ENCODE data around the gene BLTP3B. TPM values are rescaled to one million over a fixed set of nuclear protein-coding genes. Genes with fewer than 3 reads are reported as not detected.

The BLTP3B gene
- total RNA-seq, 1 experiment from 2014 or later: 19.1 TPM

DNA sequence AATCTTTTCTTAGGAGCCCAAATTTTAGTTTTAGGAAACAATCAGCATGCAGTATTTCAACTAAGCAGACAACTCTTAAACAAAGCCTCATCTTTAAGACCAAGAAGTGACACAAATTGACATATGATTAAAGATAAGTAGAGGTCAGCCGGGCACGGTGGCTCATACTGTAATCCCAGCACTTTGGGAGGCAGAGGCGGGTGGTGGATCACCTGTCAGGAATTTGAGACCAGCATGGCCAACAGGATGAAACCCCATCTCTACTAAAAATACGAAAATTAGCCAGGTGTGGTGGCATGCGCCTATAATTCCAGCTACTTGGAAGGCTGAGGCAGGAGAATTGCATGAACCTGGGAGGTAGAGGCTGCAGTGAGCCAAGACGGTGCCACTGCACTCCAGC, 35.8 kb downstream of the BLTP3B start:
- CTCF ChIA-PET: no interaction called here
- H3K27me3 Mint-ChIP-seq (ENCODE audit: unreplicated experiment): no peaks in the 10 kb centered on the region
- H3K27ac Mint-ChIP-seq (ENCODE audit: unreplicated experiment): no peak overlapping the region
- TF ChIP-seq, protein P1, sequence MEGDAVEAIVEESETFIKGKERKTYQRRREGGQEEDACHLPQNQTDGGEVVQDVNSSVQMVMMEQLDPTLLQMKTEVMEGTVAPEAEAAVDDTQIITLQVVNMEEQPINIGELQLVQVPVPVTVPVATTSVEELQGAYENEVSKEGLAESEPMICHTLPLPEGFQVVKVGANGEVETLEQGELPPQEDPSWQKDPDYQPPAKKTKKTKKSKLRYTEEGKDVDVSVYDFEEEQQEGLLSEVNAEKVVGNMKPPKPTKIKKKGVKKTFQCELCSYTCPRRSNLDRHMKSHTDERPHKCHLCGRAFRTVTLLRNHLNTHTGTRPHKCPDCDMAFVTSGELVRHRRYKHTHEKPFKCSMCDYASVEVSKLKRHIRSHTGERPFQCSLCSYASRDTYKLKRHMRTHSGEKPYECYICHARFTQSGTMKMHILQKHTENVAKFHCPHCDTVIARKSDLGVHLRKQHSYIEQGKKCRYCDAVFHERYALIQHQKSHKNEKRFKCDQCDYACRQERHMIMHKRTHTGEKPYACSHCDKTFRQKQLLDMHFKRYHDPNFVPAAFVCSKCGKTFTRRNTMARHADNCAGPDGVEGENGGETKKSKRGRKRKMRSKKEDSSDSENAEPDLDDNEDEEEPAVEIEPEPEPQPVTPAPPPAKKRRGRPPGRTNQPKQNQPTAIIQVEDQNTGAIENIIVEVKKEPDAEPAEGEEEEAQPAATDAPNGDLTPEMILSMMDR (IDR thresholded peaks at IDR 0.05; ENCODE audit: unreplicated experiment): no peak
- H3K9me3 Mint-ChIP-seq (ENCODE audit: low read depth, unreplicated experiment): peaks cover 5% of the 10 kb centered on the region
- intact Hi-C loops (cut with micrococcal nuclease; ENCODE audit: unreplicated experiment): no loop called here
- no peaks in the 10 kb centered on the region for H3K36me3 Mint-ChIP-seq (ENCODE audit: insufficient read depth, unreplicated experiment)
- BruUV-seq (replicated peaks): no TSS peak
- DNase-seq: no peak
- H3K4me3 Mint-ChIP-seq (ENCODE audit: low read depth, unreplicated experiment): no peak overlapping the region
- no peaks in the 10 kb centered on the region for H3K4me1 Mint-ChIP-seq (ENCODE audit: low read depth, unreplicated experiment)

DNA sequence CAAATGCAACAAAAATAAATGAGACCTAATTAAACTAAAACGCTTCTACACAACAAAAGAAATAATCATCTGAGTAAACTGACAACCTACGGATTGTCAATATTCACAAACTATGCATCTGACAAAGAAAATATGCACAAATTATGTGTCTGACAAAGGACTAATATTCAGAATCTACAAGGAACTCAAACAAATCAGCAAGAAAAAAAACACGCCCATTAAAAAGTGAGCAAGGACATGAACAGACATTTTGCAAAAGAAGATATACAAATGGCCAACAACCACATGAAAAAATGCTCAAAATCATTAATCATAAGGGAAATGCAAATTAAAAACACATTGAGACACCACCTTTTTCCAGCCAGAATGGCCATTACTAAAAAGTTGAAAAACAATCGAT, 37.0 kb downstream of the BLTP3B start:
- intact Hi-C loops (cut with micrococcal nuclease; ENCODE audit: unreplicated experiment): no loop called here

DNA sequence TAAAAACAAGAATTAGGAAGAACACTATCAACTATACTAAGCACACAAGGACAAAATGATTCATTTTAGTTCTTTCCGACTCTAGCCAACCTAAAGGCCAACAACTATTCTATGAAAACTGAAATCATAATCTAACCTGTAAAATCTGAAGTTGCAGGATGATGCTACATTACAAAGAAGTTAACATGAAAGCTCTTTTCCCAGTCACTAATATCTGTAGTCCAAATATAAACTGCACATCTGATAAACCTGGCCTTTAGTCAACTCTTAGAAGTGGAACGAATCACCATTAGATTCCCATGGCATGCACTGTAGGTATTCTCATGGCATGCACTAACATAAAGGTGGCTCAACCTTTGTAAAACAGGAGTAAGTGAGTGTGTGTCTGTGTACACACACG, 41.7 kb downstream of the BLTP3B start:
- intact Hi-C loops (cut with micrococcal nuclease; ENCODE audit: unreplicated experiment): no loop called here
- DNase-seq: no peak
- H3K4me3 Mint-ChIP-seq (ENCODE audit: low read depth, unreplicated experiment): no peak overlapping the region
- TF ChIP-seq, protein P1 (IDR thresholded peaks at IDR 0.05; ENCODE audit: unreplicated experiment): no peak
- no peaks in the 10 kb centered on the region for H3K36me3 Mint-ChIP-seq (ENCODE audit: insufficient read depth, unreplicated experiment)
- no peaks in the 10 kb centered on the region for H3K9me3 Mint-ChIP-seq (ENCODE audit: low read depth, unreplicated experiment)
- no peak overlapping the region for H3K27ac Mint-ChIP-seq (ENCODE audit: unreplicated experiment)
- H3K4me1 Mint-ChIP-seq (ENCODE audit: low read depth, unreplicated experiment): no peaks in the 10 kb centered on the region
- H3K27me3 Mint-ChIP-seq (ENCODE audit: unreplicated experiment): no peaks in the 10 kb centered on the region
- CTCF ChIA-PET: interaction anchor here (0.6 to 0.7 kb wide), 2 partner anchors 615 to 910 kb away, joined by 3 to 6 read pairs; no protein-coding TSS in a partner anchor
- no TSS peak for BruUV-seq (replicated peaks)

More for the DNA sequence above, 37.0 kb downstream of the BLTP3B start:
- no peak for DNase-seq
- no peak overlapping the region for H3K27ac Mint-ChIP-seq (ENCODE audit: unreplicated experiment)
- CTCF ChIA-PET: no interaction called here
- peaks cover 5% of the 10 kb centered on the region for H3K9me3 Mint-ChIP-seq (ENCODE audit: low read depth, unreplicated experiment)
- H3K4me3 Mint-ChIP-seq (ENCODE audit: low read depth, unreplicated experiment): no peak overlapping the region
- H3K27me3 Mint-ChIP-seq (ENCODE audit: unreplicated experiment): no peaks in the 10 kb centered on the region
- TF ChIP-seq, protein P1 (IDR thresholded peaks at IDR 0.05; ENCODE audit: unreplicated experiment): no peak
- H3K36me3 Mint-ChIP-seq (ENCODE audit: insufficient read depth, unreplicated experiment): no peaks in the 10 kb centered on the region
- H3K4me1 Mint-ChIP-seq (ENCODE audit: low read depth, unreplicated experiment): no peaks in the 10 kb centered on the region
- no TSS peak for BruUV-seq (replicated peaks)

Small RNA genes within 50 kb of the gene (microRNA-seq; reads per million reads assigned to microRNA genes)
- gene MIR1827: not detected

Other genes with a start within 250 kb of the BLTP3B start
- gene ANKS1B, start 157.9 kb downstream of the BLTP3B start, total RNA-seq (2022): 1.5 and 1.7 TPM in 2 replicates
- gene ACTR6, start 57.9 kb upstream of the BLTP3B start, total RNA-seq (2022): 35.2 and 35.4 TPM in 2 replicates
- 1.9 and 3.7 TPM in 2 replicates for gene DEPDC4, start 124.2 kb upstream of the BLTP3B start, total RNA-seq (2022)
- 59.9 and 63.4 TPM in 2 replicates for gene SCYL2, start 124.3 kb upstream of the BLTP3B start, total RNA-seq (2022)
- gene SLC17A8, start 214.2 kb upstream of the BLTP3B start, total RNA-seq (2022): not detected in 2 replicates